ENCODE data around the gene DPY30. TPM values are rescaled to one million over a fixed set of nuclear protein-coding genes. Genes with fewer than 3 reads are reported as not detected.

DPY30 gene
- total RNA-seq, 2 experiments from 2014 or later, result 12.4 to 13.1 TPM

DNA sequence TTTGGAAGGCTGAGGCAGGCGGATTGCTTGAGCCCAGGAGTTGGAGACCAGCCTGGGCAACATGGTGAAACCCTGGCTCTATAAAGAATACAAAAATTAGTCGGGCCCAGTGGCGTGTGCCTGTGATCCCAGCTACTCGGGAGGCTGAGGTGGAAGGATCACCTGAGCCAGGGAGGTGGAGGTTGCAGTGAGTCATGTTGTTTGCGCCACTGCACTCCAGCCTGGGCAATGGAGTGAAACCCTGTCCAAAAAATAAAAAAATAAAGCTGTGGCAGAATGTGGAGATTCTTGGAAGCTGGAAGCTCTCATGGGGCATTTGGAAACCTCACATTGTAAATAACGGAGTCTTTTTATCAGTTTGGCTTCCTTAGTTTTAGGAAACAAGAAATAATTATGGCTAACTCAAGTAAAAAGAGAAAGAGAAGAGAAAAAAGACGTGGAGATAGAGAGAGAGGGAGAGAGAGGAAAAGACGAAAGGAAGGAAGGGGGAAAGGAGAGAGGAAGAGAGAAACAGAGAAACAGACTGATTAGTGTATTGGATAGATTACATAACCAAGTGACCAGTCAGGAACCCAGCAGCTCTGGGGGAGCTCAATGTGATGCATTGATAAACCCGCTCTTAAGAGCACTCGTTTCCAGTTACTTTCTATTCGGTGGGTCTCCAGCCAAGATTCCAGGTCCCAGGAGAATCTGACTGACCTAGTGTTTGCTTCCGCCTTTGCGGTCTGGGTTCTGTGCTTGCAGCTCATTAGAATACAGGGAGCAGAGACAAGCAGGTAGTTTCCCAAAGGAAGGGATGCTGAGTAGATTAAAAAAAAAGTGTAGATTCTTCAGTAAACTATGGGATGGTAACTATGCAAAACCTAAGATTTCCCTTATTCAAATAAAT is 22.6 kb upstream of the DPY30 start:
- Histone ChIP-seq H3K4me1 (ENCODE audit: insufficient read depth, low read length) (peaks cover 31% of the 10 kb centered on the region), H3K9me3 (ENCODE audit: control insufficient read depth in 1 of 2, insufficient read depth in 1 of 2, low read length in 2 of 2) (no peaks in the 10 kb centered on the region), H3K4me3 (ENCODE audit: low read length) (peak overlapping the region; percentile 90), H3K27me3 (ENCODE audit: control insufficient read depth in 1 of 2, insufficient read depth in 2 of 2, low read length in 2 of 2) (no peaks in the 10 kb centered on the region), H3K27ac (ENCODE audit: low read depth in 1 of 2, low read length in 2 of 2) (no peak overlapping the region), H3K36me3 (ENCODE audit: insufficient read depth, low read length) (no peaks in the 10 kb centered on the region)
- intact Hi-C loops (cut with DNase I, micrococcal nuclease), result loop anchor here (5.0 to 10.0 kb wide), 7 partner anchors 177 to 1917 kb away; partner anchors contain the start of genes BIRC6 (in 1 of the 2), EHD3 (in 1 of the 2), FAM98A (in 1 of the 2) and TTC27 (in 1 of the 2)
- Mint-ChIP-seq H3K4me3 (peak overlapping the region; percentile 97), H3K27ac (peak overlapping the region; percentile 90), H3K36me3 (ENCODE audit: low read depth) (peaks cover 12% of the 10 kb centered on the region), H3K4me1 (ENCODE audit: low read depth) (peaks cover 35% of the 10 kb centered on the region), H3K9me3 (no peaks in the 10 kb centered on the region), H3K27me3 (no peaks in the 10 kb centered on the region)
- DNase-seq (peak in 2 of 14 experiments; percentile 31 to 46), ATAC-seq (ENCODE audit: poor library complexity) (no peak)
- POLR2A ChIA-PET, result interaction anchor here (0.6 to 4.3 kb wide), 8 partner anchors 8 to 298 kb away, joined by 3 to 65 read pairs (median 8); partner anchors contain the start of genes DPY30, MEMO1 and SLC30A6
- CTCF ChIA-PET, result interaction anchor here (1.4 to 2.4 kb wide), 3 partner anchors 22 to 57 kb away, joined by 5 to 24 read pairs (median 7); partner anchors contain the start of gene DPY30
- TF ChIP-seq, protein P1, sequence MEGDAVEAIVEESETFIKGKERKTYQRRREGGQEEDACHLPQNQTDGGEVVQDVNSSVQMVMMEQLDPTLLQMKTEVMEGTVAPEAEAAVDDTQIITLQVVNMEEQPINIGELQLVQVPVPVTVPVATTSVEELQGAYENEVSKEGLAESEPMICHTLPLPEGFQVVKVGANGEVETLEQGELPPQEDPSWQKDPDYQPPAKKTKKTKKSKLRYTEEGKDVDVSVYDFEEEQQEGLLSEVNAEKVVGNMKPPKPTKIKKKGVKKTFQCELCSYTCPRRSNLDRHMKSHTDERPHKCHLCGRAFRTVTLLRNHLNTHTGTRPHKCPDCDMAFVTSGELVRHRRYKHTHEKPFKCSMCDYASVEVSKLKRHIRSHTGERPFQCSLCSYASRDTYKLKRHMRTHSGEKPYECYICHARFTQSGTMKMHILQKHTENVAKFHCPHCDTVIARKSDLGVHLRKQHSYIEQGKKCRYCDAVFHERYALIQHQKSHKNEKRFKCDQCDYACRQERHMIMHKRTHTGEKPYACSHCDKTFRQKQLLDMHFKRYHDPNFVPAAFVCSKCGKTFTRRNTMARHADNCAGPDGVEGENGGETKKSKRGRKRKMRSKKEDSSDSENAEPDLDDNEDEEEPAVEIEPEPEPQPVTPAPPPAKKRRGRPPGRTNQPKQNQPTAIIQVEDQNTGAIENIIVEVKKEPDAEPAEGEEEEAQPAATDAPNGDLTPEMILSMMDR (IDR thresholded peaks at IDR 0.05), result no peak

DNA sequence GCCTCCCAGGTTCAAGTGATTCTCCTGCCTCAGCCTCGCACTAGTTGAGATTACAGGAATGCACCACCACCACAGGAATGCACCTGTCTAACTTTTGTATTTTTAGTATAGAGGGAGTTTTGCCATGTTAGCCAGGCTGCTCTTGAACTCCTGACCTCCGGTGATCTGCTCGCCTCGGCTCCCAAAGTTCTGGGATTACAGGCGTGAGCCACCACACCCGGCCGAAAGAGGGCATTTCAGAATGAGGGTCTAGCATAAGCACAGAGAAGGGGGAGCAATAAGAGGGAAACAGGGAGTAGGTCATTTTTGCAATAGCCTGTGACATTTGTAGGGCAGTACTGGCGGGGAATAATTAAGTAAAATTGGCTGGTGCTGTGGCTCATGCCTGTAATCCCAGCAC is 21.8 kb upstream of the DPY30 start:
- no peaks in the 10 kb centered on the region for H3K9me3 Mint-ChIP-seq
- H3K4me3 Mint-ChIP-seq, result peak overlapping the region; percentile 97
- ATAC-seq (ENCODE audit: poor library complexity) (no peak), DNase-seq (no peak)
- ChIA-PET CTCF (no interaction called here), POLR2A (interaction anchor here (3.9 to 4.3 kb wide), 2 partner anchors 22 to 50 kb away, joined by 25 to 65 read pairs; partner anchors contain the start of genes DPY30 and MEMO1)
- TF ChIP-seq, protein P1 (IDR thresholded peaks at IDR 0.05), result no peak
- intact Hi-C loops (cut with DNase I, micrococcal nuclease), result loop anchor here (5.0 to 10.0 kb wide), 7 partner anchors 177 to 1917 kb away; partner anchors contain the start of genes BIRC6 (in 1 of the 2), EHD3 (in 1 of the 2), FAM98A (in 1 of the 2) and TTC27 (in 1 of the 2)
- peaks cover 25% of the 10 kb centered on the region for H3K4me1 ChIP-seq (ENCODE audit: insufficient read depth, low read length)
- peaks cover 34% of the 10 kb centered on the region for H3K4me1 Mint-ChIP-seq (ENCODE audit: low read depth)
- H3K27me3 ChIP-seq (ENCODE audit: control insufficient read depth in 1 of 2, insufficient read depth in 2 of 2, low read length in 2 of 2), result no peaks in the 10 kb centered on the region
- peaks cover 12% of the 10 kb centered on the region for H3K36me3 Mint-ChIP-seq (ENCODE audit: low read depth)
- no peaks in the 10 kb centered on the region for H3K9me3 ChIP-seq (ENCODE audit: control insufficient read depth in 1 of 2, insufficient read depth in 1 of 2, low read length in 2 of 2)
- no peaks in the 10 kb centered on the region for H3K36me3 ChIP-seq (ENCODE audit: insufficient read depth, low read length)
- no peak overlapping the region for H3K4me3 ChIP-seq (ENCODE audit: low read length)
- no peaks in the 10 kb centered on the region for H3K27me3 Mint-ChIP-seq
- peak overlapping the region; percentile 11 for H3K27ac Mint-ChIP-seq
- no peak overlapping the region for H3K27ac ChIP-seq (ENCODE audit: low read depth in 1 of 2, low read length in 2 of 2)

DNA sequence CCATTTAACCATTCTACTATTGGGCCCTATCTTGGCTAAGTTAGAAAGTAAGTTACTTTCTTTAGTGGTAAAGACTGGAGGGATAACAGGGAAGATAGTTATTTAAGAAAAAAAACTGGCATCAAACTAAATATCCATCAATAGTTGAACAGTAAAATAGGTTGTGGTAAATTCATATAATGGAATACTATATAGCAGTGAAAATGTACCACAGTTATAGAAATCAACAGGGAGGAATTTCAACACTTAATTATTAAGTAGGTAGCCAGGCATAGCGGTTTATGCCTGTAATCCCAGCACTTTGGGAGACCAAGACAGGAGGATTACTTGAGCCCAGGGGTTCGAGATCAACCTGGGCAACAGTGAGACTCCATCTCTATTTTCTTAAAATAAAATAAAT is 20.7 kb upstream of the DPY30 start:
- Mint-ChIP-seq H3K4me3 (peak overlapping the region; percentile 31), H3K27ac (no peak overlapping the region), H3K27me3 (no peaks in the 10 kb centered on the region), H3K9me3 (no peaks in the 10 kb centered on the region), H3K4me1 (ENCODE audit: low read depth) (peaks cover 23% of the 10 kb centered on the region), H3K36me3 (ENCODE audit: low read depth) (peaks cover 12% of the 10 kb centered on the region)
- ATAC-seq (ENCODE audit: poor library complexity) (no peak), DNase-seq (no peak)
- H3K9me3 ChIP-seq (ENCODE audit: control insufficient read depth in 1 of 2, insufficient read depth in 1 of 2, low read length in 2 of 2), result no peaks in the 10 kb centered on the region
- TF ChIP-seq, protein P1 (IDR thresholded peaks at IDR 0.05), result no peak
- H3K4me1 ChIP-seq (ENCODE audit: insufficient read depth, low read length), result peaks cover 17% of the 10 kb centered on the region
- H3K27ac ChIP-seq (ENCODE audit: low read depth in 1 of 2, low read length in 2 of 2), result no peak overlapping the region
- intact Hi-C loops (cut with DNase I, micrococcal nuclease), result loop anchor here (1.0 to 10.0 kb wide), 8 partner anchors 21 to 1915 kb away; partner anchors contain the start of genes BIRC6 (in 1 of the 2), DPY30 (in 1 of the 2), EHD3 (in 1 of the 2) and FAM98A (in 1 of the 2)
- POLR2A ChIA-PET, result interaction anchor here (1.5 kb wide), 1 partner anchor 21 kb away, joined by 4 read pairs; the partner anchor contains the start of gene DPY30
- H3K4me3 ChIP-seq (ENCODE audit: low read length), result no peak overlapping the region
- no peaks in the 10 kb centered on the region for H3K27me3 ChIP-seq (ENCODE audit: control insufficient read depth in 1 of 2, insufficient read depth in 2 of 2, low read length in 2 of 2)
- no peaks in the 10 kb centered on the region for H3K36me3 ChIP-seq (ENCODE audit: insufficient read depth, low read length)
- CTCF ChIA-PET, result no interaction called here

All from CD4-positive, alpha-beta T cell (primary cell).